Heart left ventricle (tissue), 13 donors: ENCODE results near the gene NDUFC1.

Experiments used
- POLR2A ChIP-seq, 2 donors: fragments of 450-650 bp; IDR thresholded peaks; one replicate each; pipeline ENCODE4 v1.6.1; 2017; ENCODE audit warnings: antibody characterized with exemption in 2 of 2, mild to moderate bottlenecking in 2 of 2, moderate library complexity in 2 of 2
- TF ChIP-seq, protein P1 (sequence below), 12 donors: fragments of 200-600 bp; sonication (generic) in 4 of 12; IDR thresholded peaks; one replicate each; pipeline versions ENCODE4 v1.5.0 to v1.8.0; 2018 to 2022; ENCODE audit warnings: antibody characterized with exemption in 12 of 12, mild to moderate bottlenecking in 5 of 12
- donor health status: ischemic (EF 13 %, LVEDD 7.1; RV severe dilation, severe dysfunction).
- donor health status: DM: no; HTN: yes; CAD: no.
- donor health status: DM: no; HTN: no; CAD: no.
- donor health status: ischemic (EF 25% LVEDD 6.9; RV normal size, moderate dysfunction).
- donor health status: ischemic (EF 25% LVEDD 5.7; RV mildly dilated, moderate dysfunction).
- donor health status: ischemic (EF 35%, LVEDD 5.7; RV mildly dilated, moderate dysfunction).
- donor health status: nonischemic (EF 11% LVEDD 7.7; RV severe dilation, severe dysfunction).
- donor health status: DM: yes; HTN: yes; CAD: no.
- donor health status: PGD.
- donor health status: ischemic (EF 29% LVEDD 5.4; RV normal size, mild dysfunction).
- donor health status: nonischemic (EF 23%, LVEDD 6.1; RV moderate dilation, normal function).

DNA sequence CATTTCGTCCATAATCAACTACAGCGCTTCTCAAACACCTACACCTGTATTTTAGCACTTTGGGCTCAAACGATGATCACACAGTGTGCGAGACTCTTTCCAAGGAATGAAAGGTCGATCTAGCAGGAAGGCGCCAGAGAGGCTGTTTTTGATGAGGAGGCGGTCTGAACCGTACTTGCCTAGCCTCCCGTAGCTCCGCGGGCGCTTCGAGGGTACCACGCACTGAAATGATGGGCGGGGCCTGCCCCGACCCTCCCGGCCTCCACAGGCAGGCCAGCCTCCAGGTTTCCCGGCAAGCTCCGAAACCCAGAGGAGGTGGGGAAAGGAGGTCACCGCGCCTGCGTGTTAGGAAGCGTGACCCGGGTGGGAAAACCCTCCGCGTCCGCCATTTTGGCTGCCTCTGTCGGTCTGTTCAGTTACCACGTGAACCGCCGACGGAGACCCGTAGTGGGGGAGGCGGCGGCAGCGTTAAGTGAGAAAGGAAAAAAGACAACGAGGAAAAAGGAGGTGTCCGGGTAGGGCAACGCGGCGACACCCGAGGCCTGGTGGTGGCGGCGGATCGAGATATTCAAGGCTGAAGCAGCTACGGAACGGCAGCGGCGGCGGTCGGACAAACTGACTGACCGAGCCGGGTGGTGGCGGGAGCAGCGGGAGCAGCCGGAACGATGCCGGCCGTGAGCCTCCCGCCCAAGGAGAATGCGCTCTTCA is 1.0 kb downstream of the NDUFC1 start, which contains the start of gene NAA15:
- TF ChIP-seq, protein P1, sequence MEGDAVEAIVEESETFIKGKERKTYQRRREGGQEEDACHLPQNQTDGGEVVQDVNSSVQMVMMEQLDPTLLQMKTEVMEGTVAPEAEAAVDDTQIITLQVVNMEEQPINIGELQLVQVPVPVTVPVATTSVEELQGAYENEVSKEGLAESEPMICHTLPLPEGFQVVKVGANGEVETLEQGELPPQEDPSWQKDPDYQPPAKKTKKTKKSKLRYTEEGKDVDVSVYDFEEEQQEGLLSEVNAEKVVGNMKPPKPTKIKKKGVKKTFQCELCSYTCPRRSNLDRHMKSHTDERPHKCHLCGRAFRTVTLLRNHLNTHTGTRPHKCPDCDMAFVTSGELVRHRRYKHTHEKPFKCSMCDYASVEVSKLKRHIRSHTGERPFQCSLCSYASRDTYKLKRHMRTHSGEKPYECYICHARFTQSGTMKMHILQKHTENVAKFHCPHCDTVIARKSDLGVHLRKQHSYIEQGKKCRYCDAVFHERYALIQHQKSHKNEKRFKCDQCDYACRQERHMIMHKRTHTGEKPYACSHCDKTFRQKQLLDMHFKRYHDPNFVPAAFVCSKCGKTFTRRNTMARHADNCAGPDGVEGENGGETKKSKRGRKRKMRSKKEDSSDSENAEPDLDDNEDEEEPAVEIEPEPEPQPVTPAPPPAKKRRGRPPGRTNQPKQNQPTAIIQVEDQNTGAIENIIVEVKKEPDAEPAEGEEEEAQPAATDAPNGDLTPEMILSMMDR (IDR thresholded peaks at IDR 0.05), result peak in 1 of 12 donors; percentile 8
- peak in 1 of 2 donors; percentile 77 for TF ChIP-seq POLR2A (IDR thresholded peaks at IDR 0.05)
